HG03060 (cell line): ENCODE measurements around the gene TRIM43.
"Not testable (repeated sequence)": the region's sequence is repeated elsewhere in the genome, so short reads cannot be mapped to it uniquely, and the experiment has no call there.

Source experiments
- ATAC-seq: cut with Tn5 transposase; IDR thresholded peaks from one replicate; pipeline ENCODE4 v1.9.1; 2021; ENCODE audit warnings: low read depth, moderate number of reproducible peaks; ENCODE audit not compliant: unreplicated experiment

The TRIM43 gene

GRCh38 chr2:95640515-95641288, 48.9 kb downstream of the TRIM43 start:
- not testable (repeated sequence) for ATAC-seq

- not testable (repeated sequence) for ATAC-seq
Measured at GRCh38 chr2:95641289-95641575, 49.4 kb downstream of the TRIM43 start.

- not testable (repeated sequence) for ATAC-seq
Measured at GRCh38 chr2:95641787-95642186, 50.0 kb downstream of the TRIM43 start.

GRCh38 chr2:95642360-95642759, 50.6 kb downstream of the TRIM43 start:
- ATAC-seq: not testable (repeated sequence)

- ATAC-seq: not testable (repeated sequence)
Measured at GRCh38 chr2:95642951-95643350, 51.1 kb downstream of the TRIM43 start.

GRCh38 chr2:95645312-95645711, 53.5 kb downstream of the TRIM43 start:
- ATAC-seq: not testable (repeated sequence)

- ATAC-seq: not testable (repeated sequence)
Measured at GRCh38 chr2:95646274-95646994, 54.6 kb downstream of the TRIM43 start.

- not testable (repeated sequence) for ATAC-seq
Measured at GRCh38 chr2:95648894-95649544, 57.2 kb downstream of the TRIM43 start.
